ENCODE results near the gene NUP43.

- TF ChIP-seq CTCF (IDR thresholded peaks at IDR 0.05) (no peak), EZH2 (IDR thresholded peaks at IDR 0.05; ENCODE audit: borderline replicate concordance, insufficient read depth, low read depth, low read length, poor library complexity, severe bottlenecking) (no peak)
Measured at GRCh38 chr6:149771185-149771584, 24.9 kb upstream of the NUP43 start.

Data from B cell (primary cell).